ENCODE data around the gene PCDHA1.

- TF ChIP-seq, protein P1, sequence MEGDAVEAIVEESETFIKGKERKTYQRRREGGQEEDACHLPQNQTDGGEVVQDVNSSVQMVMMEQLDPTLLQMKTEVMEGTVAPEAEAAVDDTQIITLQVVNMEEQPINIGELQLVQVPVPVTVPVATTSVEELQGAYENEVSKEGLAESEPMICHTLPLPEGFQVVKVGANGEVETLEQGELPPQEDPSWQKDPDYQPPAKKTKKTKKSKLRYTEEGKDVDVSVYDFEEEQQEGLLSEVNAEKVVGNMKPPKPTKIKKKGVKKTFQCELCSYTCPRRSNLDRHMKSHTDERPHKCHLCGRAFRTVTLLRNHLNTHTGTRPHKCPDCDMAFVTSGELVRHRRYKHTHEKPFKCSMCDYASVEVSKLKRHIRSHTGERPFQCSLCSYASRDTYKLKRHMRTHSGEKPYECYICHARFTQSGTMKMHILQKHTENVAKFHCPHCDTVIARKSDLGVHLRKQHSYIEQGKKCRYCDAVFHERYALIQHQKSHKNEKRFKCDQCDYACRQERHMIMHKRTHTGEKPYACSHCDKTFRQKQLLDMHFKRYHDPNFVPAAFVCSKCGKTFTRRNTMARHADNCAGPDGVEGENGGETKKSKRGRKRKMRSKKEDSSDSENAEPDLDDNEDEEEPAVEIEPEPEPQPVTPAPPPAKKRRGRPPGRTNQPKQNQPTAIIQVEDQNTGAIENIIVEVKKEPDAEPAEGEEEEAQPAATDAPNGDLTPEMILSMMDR (IDR thresholded peaks at IDR 0.05; ENCODE audit: insufficient read depth, low read length), result no peak
- TF ChIP-seq REST (IDR thresholded peaks at IDR 0.05; ENCODE audit: insufficient replicate concordance, low read depth), result no peak
- no peak for TF ChIP-seq GABPA (IDR thresholded peaks at IDR 0.05; ENCODE audit: low read depth)
- TF ChIP-seq POLR2AphosphoS5 (IDR thresholded peaks at IDR 0.05; ENCODE audit: low read depth), result no peak
- no peak for TF ChIP-seq SPI1 (IDR thresholded peaks at IDR 0.05; ENCODE audit: borderline replicate concordance, low read depth)
These were observed 200.2 kb downstream of the PCDHA1 start for GRCh38 chr5:140986117-140986521.

Measured in HL-60 (cell line).